Stomach (tissue), 9 donors: ENCODE measurements around the gene PDE4D. TPM values are rescaled to one million over a fixed set of nuclear protein-coding genes. Genes with fewer than 3 reads are reported as not detected.
"Not testable (repeated sequence)": the region's sequence is repeated elsewhere in the genome, so short reads cannot be mapped to it uniquely, and the experiment has no call there.

Experiments used
- DNase-seq, 2 donors: peaks; one replicate each; pipeline versions ENCODE4 v3.0.0 to v3.0.0-alpha.2; 2013 to 2019
- H3K27ac ChIP-seq, 5 donors: fragments of 200-600 bp in 4 of 5; sonication (generic) in 4 of 5; one replicate each; pipeline ENCODE4 v1.5.1; 2013 to 2019; ENCODE audit warnings: mild to moderate bottlenecking in 1 of 5, moderate library complexity in 1 of 5
- H3K27me3 ChIP-seq, 3 donors: fragments of 200-600 bp; sonication (generic); one replicate each; pipeline ENCODE4 v1.5.1; 2017 to 2019; ENCODE audit warnings: mixed run types in 1 of 3
- H3K36me3 ChIP-seq, 4 donors: fragments of 200-600 bp; sonication (generic); 1 replicate in 3 of 4; 2 replicates in 1 of 4; pipeline ENCODE4 v1.5.1; 2016 to 2019
- H3K4me1 ChIP-seq, 4 donors: fragments of 200-600 bp; sonication (generic); one replicate each; pipeline ENCODE4 v1.5.1; 2016 to 2019
- H3K4me3 ChIP-seq, 4 donors: fragments of 200-600 bp; sonication (generic) in 3 of 4; one replicate each; pipeline ENCODE4 v1.5.1; 2016 to 2019; ENCODE audit warnings: mild to moderate bottlenecking in 1 of 4
- H3K9me3 ChIP-seq, 4 donors: fragments of 200-600 bp; sonication (generic); one replicate each; pipeline ENCODE4 v1.5.1; 2016 to 2019
- EP300 ChIP-seq: sonication (generic); formaldehyde crosslinking; IDR thresholded peaks from one replicate; pipeline ENCODE4 v1.6.1; 2017; ENCODE audit warnings: antibody characterized with exemption
- POLR2A ChIP-seq, 4 donors: fragments of 450-650 bp; IDR thresholded peaks; one replicate each; pipeline ENCODE4 v1.6.1; 2016; ENCODE audit warnings: antibody characterized with exemption in 4 of 4, control low read depth in 2 of 4, mild to moderate bottlenecking in 1 of 4, moderate library complexity in 1 of 4
- POLR2AphosphoS5 ChIP-seq, 3 donors: sonication (generic); formaldehyde crosslinking; IDR thresholded peaks; one replicate each; pipeline ENCODE4 v1.6.1; 2016; ENCODE audit warnings: antibody characterized with exemption in 3 of 3
- WGBS, 5 donors: extraction: QIAGEN DNeasy Blood & Tissue Kit in 3 of 5; methylation state at CpG; one replicate each; pipeline versions ENCODE4 v1.1.5 to v1.1.7; 2013 to 2018; 5-methylcytosine and 5-hydroxymethylcytosine counted together
- intact Hi-C: fragments of 100-400 bp; cut with DNase I; formaldehyde crosslinking; loops from one replicate; pipeline ENCODE4 v1.15.1; 2023; ENCODE audit warnings: low total_unique reads
- polyA plus RNA-seq, 3 donors: library from polyadenylated mRNA; stranded (reverse); fragments of 200-250 nt; gene quantifications; one replicate each; pipeline ENCODE4 v1.2.3, GENCODE V29; 2013
- total RNA-seq, 5 donors: library from RNA; depleted of rRNA; stranded (reverse); fragments of >200 nt; gene quantifications; one replicate each; pipeline versions ENCODE4 v1.1.0 to v1.2.3, GENCODE V29; 2014 to 2016
- TF ChIP-seq, protein P1 (sequence below), 7 experiments: fragments of 450-650 bp in 4 of 7; fragments of 200-600 bp in 3 of 7; sonication (generic) in 3 of 7; IDR thresholded peaks; one replicate each; pipeline ENCODE4 v1.5.1; 2016 to 2019; ENCODE audit warnings: antibody characterized with exemption in 7 of 7, control low read depth in 2 of 7, mild to moderate bottlenecking in 1 of 7
- donor health status: healthy with polysubstance abuse.
- donor health status: Bipolar disorder and iron deficiency.
- donor health status: healthy.

The PDE4D gene
- total and polyA plus RNA-seq, 8 donors: 3.1 to 147 (median 97.3) TPM

DNA sequence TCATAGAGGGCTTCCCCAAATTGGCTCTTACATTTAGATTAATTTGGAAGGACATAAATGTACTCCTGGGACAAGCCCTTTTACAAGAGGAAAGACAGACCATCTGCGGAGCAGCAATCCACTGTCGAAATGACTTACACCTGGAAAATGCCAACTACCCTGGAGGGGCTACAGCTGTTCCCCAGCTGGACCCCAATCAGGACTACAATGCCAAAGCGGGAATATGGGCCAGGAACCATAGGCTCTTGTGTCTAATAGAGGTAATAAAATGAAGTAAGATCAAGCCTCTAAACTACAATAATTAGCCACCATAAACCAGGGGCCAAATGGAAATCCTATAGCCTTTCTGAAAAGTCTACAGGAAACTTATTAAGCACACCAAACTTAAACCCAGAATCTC lies 581.3 kb downstream of the PDE4D start:
- Histone ChIP-seq H3K4me1 (peaks cover 4 to 7% (median 6%) of the 10 kb centered on the region in 4 donors), H3K9me3 (no peaks in the 10 kb centered on the region), H3K27me3 (no peaks in the 10 kb centered on the region), H3K36me3 (no peaks in the 10 kb centered on the region), H3K4me3 (no peak overlapping the region), H3K27ac (no peak overlapping the region)
- WGBS, 5 donors: 92 to 96% (median 94%) methylated on average over 3 of the region's 3 CpGs
- no peak for TF ChIP-seq POLR2AphosphoS5 (IDR thresholded peaks at IDR 0.05)
- TF ChIP-seq, protein P1, sequence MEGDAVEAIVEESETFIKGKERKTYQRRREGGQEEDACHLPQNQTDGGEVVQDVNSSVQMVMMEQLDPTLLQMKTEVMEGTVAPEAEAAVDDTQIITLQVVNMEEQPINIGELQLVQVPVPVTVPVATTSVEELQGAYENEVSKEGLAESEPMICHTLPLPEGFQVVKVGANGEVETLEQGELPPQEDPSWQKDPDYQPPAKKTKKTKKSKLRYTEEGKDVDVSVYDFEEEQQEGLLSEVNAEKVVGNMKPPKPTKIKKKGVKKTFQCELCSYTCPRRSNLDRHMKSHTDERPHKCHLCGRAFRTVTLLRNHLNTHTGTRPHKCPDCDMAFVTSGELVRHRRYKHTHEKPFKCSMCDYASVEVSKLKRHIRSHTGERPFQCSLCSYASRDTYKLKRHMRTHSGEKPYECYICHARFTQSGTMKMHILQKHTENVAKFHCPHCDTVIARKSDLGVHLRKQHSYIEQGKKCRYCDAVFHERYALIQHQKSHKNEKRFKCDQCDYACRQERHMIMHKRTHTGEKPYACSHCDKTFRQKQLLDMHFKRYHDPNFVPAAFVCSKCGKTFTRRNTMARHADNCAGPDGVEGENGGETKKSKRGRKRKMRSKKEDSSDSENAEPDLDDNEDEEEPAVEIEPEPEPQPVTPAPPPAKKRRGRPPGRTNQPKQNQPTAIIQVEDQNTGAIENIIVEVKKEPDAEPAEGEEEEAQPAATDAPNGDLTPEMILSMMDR (IDR thresholded peaks at IDR 0.05): no peak
- TF ChIP-seq POLR2A (IDR thresholded peaks at IDR 0.05): no peak
- TF ChIP-seq EP300: no peak
- no peak for DNase-seq
- intact Hi-C loops: no loop called here

DNA sequence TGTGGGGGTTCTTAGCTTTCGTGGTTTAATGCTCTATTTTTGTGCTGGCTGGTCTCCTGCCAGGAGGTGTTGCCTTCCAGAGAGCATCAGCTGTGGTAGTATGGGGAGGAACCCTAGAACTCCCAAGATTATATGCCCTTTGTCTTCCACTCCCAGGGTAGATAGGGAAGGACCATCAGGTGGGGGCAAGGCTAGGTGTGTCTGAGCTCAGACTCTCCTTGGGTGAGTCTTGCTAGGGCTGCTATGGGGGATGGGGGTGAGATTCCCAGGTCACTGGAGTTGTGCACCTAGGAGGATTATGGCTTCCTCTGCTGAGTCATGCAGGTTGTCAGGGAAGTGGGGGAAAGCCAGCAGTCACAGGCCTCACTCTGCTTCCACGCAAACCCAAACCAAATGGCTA lies 584.8 kb downstream of the PDE4D start:
- H3K27me3 ChIP-seq, DNase-seq, intact Hi-C loops, H3K9me3 ChIP-seq, H3K4me3 ChIP-seq, H3K4me1 ChIP-seq, H3K27ac ChIP-seq, H3K36me3 ChIP-seq: not testable (repeated sequence)
- WGBS, 5 donors: 64 to 100% (median 93%) methylated on average over 2 of the region's 2 CpGs

DNA sequence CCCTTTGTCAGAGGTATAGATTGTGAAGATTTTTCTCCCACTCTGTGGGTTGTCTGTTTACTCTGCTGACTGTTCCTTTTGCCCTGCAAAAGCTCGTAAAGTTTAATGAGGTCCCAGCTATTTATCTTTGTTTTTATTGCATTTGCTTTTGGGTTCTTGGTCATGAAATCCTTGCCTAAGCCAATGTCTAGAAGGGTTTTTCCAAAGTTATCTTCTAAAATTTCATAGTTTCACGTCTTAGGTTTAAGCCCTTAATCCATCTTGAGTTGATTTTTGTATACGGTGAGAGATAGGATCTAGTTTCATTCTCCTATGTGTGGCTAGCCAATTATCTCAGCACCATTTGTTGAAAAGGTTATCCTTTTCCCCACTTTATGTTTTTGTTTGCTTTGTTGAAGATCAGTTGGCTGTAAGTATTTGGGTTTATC lies 590.2 kb downstream of the PDE4D start:
- intact Hi-C loops, H3K27me3 ChIP-seq, DNase-seq, H3K4me3 ChIP-seq, H3K27ac ChIP-seq, H3K9me3 ChIP-seq, H3K36me3 ChIP-seq: not testable (repeated sequence)
- peaks cover 0 to 12% (median 5%) of the 10 kb centered on the region in 4 donors for H3K4me1 ChIP-seq
- WGBS, 5 donors: 63 to 88% (median 81%) methylated on average over 3 of the region's 3 CpGs

DNA sequence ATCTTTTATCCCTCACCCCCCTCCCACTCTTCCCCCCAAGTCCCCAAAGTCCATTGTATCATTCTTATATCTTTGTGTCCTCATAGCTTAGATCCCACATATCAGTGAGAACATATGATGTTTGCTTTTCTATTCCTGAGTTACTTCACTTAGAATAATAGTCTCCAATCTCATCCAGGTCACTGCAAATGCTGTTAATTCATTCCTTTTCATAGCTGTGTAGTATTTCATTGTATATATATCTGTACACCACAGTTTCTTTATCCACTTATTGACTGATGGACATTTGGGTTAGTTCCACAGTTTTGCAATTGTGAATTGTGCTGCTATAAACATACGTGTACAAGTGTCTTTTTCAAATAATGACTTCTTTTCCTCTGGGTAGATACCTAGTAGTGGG lies 591.0 kb downstream of the PDE4D start:
- DNase-seq, H3K36me3 ChIP-seq, H3K4me3 ChIP-seq, H3K27me3 ChIP-seq, H3K27ac ChIP-seq, H3K9me3 ChIP-seq, intact Hi-C loops: not testable (repeated sequence)
- WGBS, 5 donors: 94 to 100% (median 97%) methylated on average over 1 of the region's 1 CpG
- peaks cover 0 to 18% (median 9%) of the 10 kb centered on the region in 4 donors for H3K4me1 ChIP-seq

DNA sequence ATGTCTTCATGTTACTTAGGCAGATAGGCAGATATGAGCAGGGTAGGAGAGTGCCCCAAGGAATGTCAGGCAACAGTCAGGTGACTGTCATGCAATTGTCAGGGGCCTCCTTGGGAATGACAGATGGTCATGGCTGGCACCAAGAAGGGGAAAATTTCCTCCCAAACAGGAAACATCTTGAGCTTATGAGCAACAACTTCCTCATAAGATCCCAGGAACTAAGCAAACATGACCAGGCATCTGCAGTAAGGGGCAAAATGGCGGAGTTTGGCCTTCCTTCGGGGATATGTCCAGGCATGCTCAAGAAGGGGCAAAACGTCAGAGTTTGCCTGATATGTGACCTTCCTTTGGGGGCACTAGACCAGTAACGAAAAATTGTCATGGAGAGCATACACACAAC lies 591.8 kb downstream of the PDE4D start:
- no peaks in the 10 kb centered on the region for H3K36me3 ChIP-seq
- DNase-seq: no peak
- WGBS, 5 donors: 77 to 92% (median 87%) methylated on average over 4 of the region's 4 CpGs
- H3K27me3 ChIP-seq: no peaks in the 10 kb centered on the region
- TF ChIP-seq POLR2AphosphoS5 (IDR thresholded peaks at IDR 0.05): no peak
- no peak for TF ChIP-seq POLR2A (IDR thresholded peaks at IDR 0.05)
- TF ChIP-seq, protein P1 (IDR thresholded peaks at IDR 0.05): no peak
- TF ChIP-seq EP300: no peak
- peaks cover 0 to 24% (median 12%) of the 10 kb centered on the region in 4 donors for H3K4me1 ChIP-seq
- no peaks in the 10 kb centered on the region for H3K9me3 ChIP-seq
- intact Hi-C loops: no loop called here
- H3K4me3 ChIP-seq: no peak overlapping the region
- no peak overlapping the region for H3K27ac ChIP-seq

DNA sequence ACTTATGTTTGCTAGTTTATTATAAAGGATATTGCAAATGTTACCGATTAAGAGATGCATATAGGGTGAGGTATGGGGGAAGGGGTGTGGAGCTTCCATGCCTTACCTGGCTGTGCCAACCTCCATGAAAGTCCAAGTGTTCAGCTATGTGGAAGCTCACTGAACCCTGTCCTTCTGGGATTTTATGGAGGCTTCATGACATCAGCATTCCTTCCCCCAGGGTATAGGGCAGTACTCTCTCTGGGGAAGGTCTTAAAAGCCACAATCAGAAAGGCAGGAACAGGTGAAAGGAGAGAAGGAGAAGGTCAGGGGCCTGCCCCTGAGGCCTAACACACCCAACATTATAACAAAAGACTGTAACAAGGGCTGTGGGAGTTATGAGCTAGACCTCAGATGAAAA lies 592.6 kb downstream of the PDE4D start:
- no peak for DNase-seq
- Histone ChIP-seq H3K27me3 (no peaks in the 10 kb centered on the region), H3K4me1 (peaks cover 0 to 32% (median 20%) of the 10 kb centered on the region in 4 donors), H3K9me3 (no peaks in the 10 kb centered on the region), H3K4me3 (no peak overlapping the region), H3K36me3 (no peaks in the 10 kb centered on the region), H3K27ac (no peak overlapping the region)
- intact Hi-C loops: no loop called here
- 96 to 100% (median 98%) methylated on average over 1 of the region's 1 CpG for WGBS, 5 donors
- no peak for TF ChIP-seq POLR2AphosphoS5 (IDR thresholded peaks at IDR 0.05)
